ENCODE measurements around the gene BICC1.

The BICC1 gene

DNA sequence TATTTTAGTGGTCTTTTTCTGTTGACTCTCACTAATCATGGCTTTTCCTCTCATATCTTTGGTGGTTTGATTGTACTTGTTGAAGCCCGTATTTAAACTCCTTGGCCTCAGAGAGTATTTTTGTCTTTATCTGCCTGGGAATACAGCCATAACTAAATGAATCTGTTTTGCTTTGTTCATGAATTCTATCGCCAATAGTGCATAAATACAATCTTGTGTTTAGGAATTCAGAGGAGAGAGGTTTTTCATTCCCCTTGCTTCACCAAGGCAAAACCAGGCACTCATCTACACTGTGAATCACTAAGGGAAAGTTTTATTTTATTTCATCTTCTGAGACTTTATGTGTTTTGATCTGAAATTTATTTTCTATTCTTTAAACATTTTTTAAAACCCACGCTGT is 152.7 kb downstream of the BICC1 start:
- no peak for TF ChIP-seq ZFX (IDR thresholded peaks at IDR 0.05)
- TF ChIP-seq, protein P1, sequence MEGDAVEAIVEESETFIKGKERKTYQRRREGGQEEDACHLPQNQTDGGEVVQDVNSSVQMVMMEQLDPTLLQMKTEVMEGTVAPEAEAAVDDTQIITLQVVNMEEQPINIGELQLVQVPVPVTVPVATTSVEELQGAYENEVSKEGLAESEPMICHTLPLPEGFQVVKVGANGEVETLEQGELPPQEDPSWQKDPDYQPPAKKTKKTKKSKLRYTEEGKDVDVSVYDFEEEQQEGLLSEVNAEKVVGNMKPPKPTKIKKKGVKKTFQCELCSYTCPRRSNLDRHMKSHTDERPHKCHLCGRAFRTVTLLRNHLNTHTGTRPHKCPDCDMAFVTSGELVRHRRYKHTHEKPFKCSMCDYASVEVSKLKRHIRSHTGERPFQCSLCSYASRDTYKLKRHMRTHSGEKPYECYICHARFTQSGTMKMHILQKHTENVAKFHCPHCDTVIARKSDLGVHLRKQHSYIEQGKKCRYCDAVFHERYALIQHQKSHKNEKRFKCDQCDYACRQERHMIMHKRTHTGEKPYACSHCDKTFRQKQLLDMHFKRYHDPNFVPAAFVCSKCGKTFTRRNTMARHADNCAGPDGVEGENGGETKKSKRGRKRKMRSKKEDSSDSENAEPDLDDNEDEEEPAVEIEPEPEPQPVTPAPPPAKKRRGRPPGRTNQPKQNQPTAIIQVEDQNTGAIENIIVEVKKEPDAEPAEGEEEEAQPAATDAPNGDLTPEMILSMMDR (conservative IDR thresholded peaks at IDR 0.05) = no peak
- no peak overlapping the region for H3K27ac ChIP-seq

DNA sequence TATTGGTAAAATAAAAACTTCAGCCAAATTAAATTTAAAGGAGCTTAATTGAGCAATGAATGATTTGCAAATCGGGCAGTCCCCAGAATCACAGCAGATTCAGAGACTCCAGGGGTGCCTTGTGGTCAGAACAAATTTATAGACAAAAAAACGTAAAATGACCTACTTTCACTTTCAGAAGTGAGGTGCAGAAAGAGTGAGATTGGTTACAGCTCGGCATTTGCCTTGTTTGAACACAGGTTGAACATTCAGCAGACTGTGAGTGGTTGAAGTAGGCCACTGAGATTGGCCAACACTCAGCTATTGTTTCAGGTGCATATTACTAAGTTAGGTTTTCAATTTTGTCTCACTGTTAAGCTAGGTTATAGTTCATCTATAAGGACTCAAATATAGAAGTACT is 153.4 kb downstream of the BICC1 start:
- no peak overlapping the region for H3K27ac ChIP-seq
- no peak for TF ChIP-seq ZFX (IDR thresholded peaks at IDR 0.05)
- TF ChIP-seq, protein P1 (conservative IDR thresholded peaks at IDR 0.05) = no peak

DNA sequence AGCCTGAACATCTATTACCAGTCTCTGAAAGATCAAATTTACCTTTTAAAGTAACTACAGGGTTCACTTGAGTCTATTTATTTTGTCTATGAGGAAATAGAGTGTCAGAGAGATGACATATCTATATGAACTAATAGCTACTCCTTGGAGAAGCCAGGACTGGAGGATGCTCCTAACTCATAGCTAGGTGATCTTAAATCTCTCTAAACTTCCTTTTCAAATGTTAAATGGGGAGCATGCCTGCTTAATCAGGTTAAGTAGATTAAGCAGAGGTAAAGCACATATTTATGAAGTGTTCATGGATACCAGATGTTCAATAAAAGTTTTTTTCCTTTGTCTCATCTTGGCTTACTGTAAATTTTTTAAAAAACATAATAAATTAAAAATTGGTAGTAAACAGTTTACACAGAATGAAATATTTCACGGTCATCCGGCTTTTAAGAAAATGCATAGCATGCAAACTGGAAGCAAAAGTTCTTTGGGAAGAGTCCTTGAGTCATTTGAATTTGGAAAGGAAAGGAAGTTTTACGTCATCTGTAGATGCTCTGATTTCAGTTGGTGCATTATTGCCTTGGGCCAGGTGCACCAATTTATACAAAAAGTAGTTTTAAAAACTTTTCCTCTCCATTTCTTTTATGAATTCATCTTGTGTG is 155.1 kb downstream of the BICC1 start:
- TF ChIP-seq, protein P1 (conservative IDR thresholded peaks at IDR 0.05) = no peak
- TF ChIP-seq ZFX (IDR thresholded peaks at IDR 0.05) = no peak

DNA sequence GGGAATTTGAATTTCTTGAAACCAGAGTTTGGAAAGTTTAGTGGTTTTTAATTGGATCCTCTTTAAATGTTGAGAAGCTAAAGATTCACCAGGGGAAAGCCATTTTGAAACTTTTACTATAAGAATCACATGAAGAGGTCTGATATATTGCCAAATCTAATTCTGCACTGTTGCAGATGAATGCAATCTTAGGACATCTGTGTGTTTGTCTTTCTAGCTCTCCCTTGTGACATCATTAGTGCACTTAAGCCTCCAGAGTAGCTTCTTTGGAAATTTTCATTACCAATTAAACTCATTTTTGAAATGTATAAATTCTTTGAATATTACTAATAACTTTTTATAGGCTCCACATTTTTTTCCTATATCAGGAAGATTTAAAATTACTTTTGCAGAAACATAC is 160.2 kb downstream of the BICC1 start:
- H3K27ac ChIP-seq = no peak overlapping the region
- TF ChIP-seq ZFX (IDR thresholded peaks at IDR 0.05) = no peak

More for the DNA sequence above, 155.1 kb downstream of the BICC1 start:
- no peak overlapping the region for H3K27ac ChIP-seq

DNA sequence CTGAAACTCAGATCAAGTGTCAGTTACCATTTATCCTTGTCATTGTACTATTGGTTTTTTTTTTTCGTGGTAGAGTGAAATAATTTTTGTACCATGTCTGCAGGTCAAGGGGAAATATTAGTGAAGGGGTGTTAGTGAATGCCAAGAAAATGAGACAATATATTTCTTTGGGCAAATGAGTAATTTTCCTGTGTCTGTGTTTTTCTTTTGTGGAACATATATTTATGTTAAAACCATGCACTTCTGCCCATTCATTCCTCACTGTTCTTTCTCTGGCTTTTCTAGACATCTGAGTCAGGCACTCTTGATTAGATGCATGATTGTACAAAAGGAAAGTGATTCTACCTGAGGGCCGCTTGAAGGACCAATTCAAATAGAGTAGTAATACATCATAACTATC is 161.6 kb downstream of the BICC1 start:
- no peak overlapping the region for H3K27ac ChIP-seq
- TF ChIP-seq, protein P1 (conservative IDR thresholded peaks at IDR 0.05) = no peak
- no peak for TF ChIP-seq ZFX (IDR thresholded peaks at IDR 0.05)

DNA sequence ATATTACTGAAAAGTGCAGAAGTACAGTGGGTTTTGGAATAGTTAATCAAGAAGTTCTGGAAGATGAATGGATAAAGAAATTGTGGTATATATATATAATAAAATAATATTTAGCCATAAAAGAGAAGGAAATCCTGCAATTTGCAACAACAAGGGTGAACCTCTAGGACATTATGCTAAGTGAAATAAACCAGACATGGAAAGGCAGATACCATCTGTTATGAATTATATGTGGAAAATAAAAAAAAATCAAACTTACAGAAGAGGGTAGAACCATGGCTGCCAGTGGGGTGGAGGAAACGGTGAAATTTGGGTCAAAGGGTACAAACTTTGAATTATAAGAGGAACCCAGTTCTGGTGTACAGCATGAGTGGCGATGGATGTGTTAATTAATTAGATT is 162.6 kb downstream of the BICC1 start:
- TF ChIP-seq, protein P1 (conservative IDR thresholded peaks at IDR 0.05) = no peak
- no peak for TF ChIP-seq ZFX (IDR thresholded peaks at IDR 0.05)
- no peak overlapping the region for H3K27ac ChIP-seq

DNA sequence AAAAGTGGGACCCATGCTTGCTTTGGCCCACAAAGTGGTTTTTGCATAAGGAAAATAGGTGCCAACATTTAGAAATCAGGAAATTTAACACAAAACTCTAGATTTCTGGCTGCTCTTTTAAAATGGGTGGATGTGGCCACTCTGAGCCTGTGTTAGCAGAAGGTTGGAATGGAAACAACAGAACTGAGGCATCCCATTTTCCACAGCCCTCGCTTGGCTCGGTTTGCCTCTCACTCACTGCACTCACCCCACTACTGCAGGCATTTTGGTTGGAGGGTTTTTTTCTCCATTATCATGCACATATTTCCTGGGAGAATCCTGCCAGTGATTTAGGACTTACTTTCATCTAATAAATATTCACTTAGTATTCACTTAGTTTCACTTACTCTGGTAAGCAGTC is 178.9 kb downstream of the BICC1 start:
- H3K27ac ChIP-seq = no peak overlapping the region
- TF ChIP-seq ZFX (IDR thresholded peaks at IDR 0.05) = no peak
- TF ChIP-seq, protein P1 (conservative IDR thresholded peaks at IDR 0.05) = no peak

DNA sequence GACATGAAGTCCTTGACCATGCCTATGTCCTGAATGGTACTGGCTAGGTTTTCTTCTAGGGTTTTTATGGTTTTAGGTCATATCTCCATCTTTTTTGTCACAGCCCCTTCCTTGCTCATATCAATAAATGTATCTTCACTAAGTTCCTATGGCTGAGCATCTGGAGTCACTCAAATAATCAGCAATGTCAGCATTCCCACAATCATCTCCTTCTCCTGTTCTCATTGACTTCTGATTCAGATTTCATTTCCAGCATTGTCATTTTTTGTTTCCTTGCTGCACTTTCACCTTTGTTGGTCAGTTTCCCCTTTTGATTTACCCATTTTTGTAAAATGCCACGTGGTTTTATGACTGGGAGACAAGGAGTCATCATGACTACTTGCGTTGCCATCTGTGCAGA is 181.2 kb downstream of the BICC1 start:
- no peak for TF ChIP-seq ZFX (IDR thresholded peaks at IDR 0.05)
- TF ChIP-seq, protein P1 (conservative IDR thresholded peaks at IDR 0.05) = no peak
- no peak overlapping the region for H3K27ac ChIP-seq
